Measurements from ENCODE around the gene LCA5L.
"Not testable (repeated sequence)": the region's sequence is repeated elsewhere in the genome, so short reads cannot be mapped to it uniquely, and the experiment has no call there.

The LCA5L gene

GRCh38 chr21:39439232-39439631, 6.3 kb downstream of the LCA5L start:
- DNase-seq (ENCODE audit: insufficient read length, low spot score), result no peak
- no peak for TF ChIP-seq CTCF (IDR thresholded peaks at IDR 0.05; ENCODE audit: insufficient read depth, missing control alignments)
- FAIRE-seq, result no peak

GRCh38 chr21:39434950-39435349, 10.6 kb downstream of the LCA5L start:
- no peak for TF ChIP-seq CTCF (IDR thresholded peaks at IDR 0.05; ENCODE audit: insufficient read depth, missing control alignments)
- no peak for DNase-seq (ENCODE audit: insufficient read length, low spot score)
- FAIRE-seq, result no peak

- no peak for TF ChIP-seq CTCF (IDR thresholded peaks at IDR 0.05; ENCODE audit: insufficient read depth, missing control alignments)
- DNase-seq (ENCODE audit: insufficient read length, low spot score) (no peak), FAIRE-seq (peak; percentile 21)
Measured at GRCh38 chr21:39430954-39431353, 14.6 kb downstream of the LCA5L start.

- no peak for DNase-seq (ENCODE audit: insufficient read length, low spot score)
- FAIRE-seq, result peak; percentile 90
Measured at GRCh38 chr21:39430457-39430856, 15.1 kb downstream of the LCA5L start.

GRCh38 chr21:39430016-39430415, 15.6 kb downstream of the LCA5L start:
- no peak for FAIRE-seq
- TF ChIP-seq CTCF (IDR thresholded peaks at IDR 0.05; ENCODE audit: insufficient read depth, missing control alignments), result no peak
- no peak for DNase-seq (ENCODE audit: insufficient read length, low spot score)

More at GRCh38 chr21:39430457-39430856, 15.1 kb downstream of the LCA5L start:
- no peak for TF ChIP-seq CTCF (IDR thresholded peaks at IDR 0.05; ENCODE audit: insufficient read depth, missing control alignments)

GRCh38 chr21:39429445-39429844, 16.1 kb downstream of the LCA5L start:
- no peak for TF ChIP-seq CTCF (IDR thresholded peaks at IDR 0.05; ENCODE audit: insufficient read depth, missing control alignments)
- DNase-seq (ENCODE audit: insufficient read length, low spot score) (no peak), FAIRE-seq (no peak)

GRCh38 chr21:39422527-39423241, 22.9 kb downstream of the LCA5L start:
- FAIRE-seq (no peak), DNase-seq (ENCODE audit: insufficient read length, low spot score) (no peak)
- TF ChIP-seq CTCF (IDR thresholded peaks at IDR 0.05; ENCODE audit: insufficient read depth, missing control alignments), result no peak

GRCh38 chr21:39419204-39419603, 26.4 kb downstream of the LCA5L start:
- not testable (repeated sequence) for DNase-seq (ENCODE audit: insufficient read length, low spot score); FAIRE-seq

Measured in D721Med (cell line).